HepG2 (cell line): Measurements from ENCODE around the gene DAPP1.

Experiments used
- ARNT ChIP-seq: fragments of 450-650 bp; IDR thresholded peaks from 2 replicates; pipeline ENCODE4 v1.6.1; 2017
- BCL6 ChIP-seq: IDR thresholded peaks from 2 replicates; pipeline ENCODE4 v1.6.1; 2016; ENCODE audit warnings: missing genetic modification reagents, missing compliant biosample characterization
- CENPT ChIP-seq: sonication (generic); formaldehyde crosslinking; IDR thresholded peaks from 2 replicates; pipeline ENCODE4 v1.8.0; 2022; ENCODE audit warnings: low read depth, mild to moderate bottlenecking, moderate library complexity, missing genetic modification reagents
- EZH2 ChIP-seq: conservative IDR thresholded peaks from 2 replicates; pipeline ENCODE4 v1.6.1; 2012; ENCODE audit warnings: mild to moderate bottlenecking, low read depth, low read length, moderate library complexity
- GTF2F1 ChIP-seq: fragments of 150-350 bp; IDR thresholded peaks from 2 replicates; pipeline ENCODE4 v1.6.1; 2014; ENCODE audit warnings: low read length
- SP2 ChIP-seq: sonication (generic); formaldehyde crosslinking; IDR thresholded peaks from 2 replicates; pipeline ENCODE4 v1.5.1; 2020; ENCODE audit warnings: mild to moderate bottlenecking, missing genetic modification reagents
- XRCC5 ChIP-seq: fragments of 200-400 bp; formaldehyde crosslinking; optimal IDR thresholded peaks from 2 replicates; pipeline ENCODE3; 2017; ENCODE audit warnings: mild to moderate bottlenecking, low read length
- ZNF263 ChIP-seq: sonication (generic); formaldehyde crosslinking; IDR thresholded peaks from 2 replicates; pipeline ENCODE4 v1.4.0; 2020; ENCODE audit warnings: missing genetic modification reagents
- ZNF274 ChIP-seq: sonication (generic); formaldehyde crosslinking; IDR thresholded peaks from 2 replicates; pipeline ENCODE4 v1.5.1; 2020; ENCODE audit warnings: mild to moderate bottlenecking, missing genetic modification reagents
- ZNF33B ChIP-seq: sonication (generic); formaldehyde crosslinking; IDR thresholded peaks from 2 replicates; pipeline ENCODE4 v1.5.1; 2020; ENCODE audit warnings: mild to moderate bottlenecking, missing genetic modification reagents
- ZNF549 ChIP-seq: sonication (generic); formaldehyde crosslinking; IDR thresholded peaks from 2 replicates; pipeline ENCODE4 v1.5.0; 2020; ENCODE audit warnings: missing genetic modification reagents
- ZNF644 ChIP-seq: IDR thresholded peaks from 2 replicates; pipeline ENCODE4 v1.6.1; 2016; ENCODE audit warnings: low read depth
- TF ChIP-seq, protein P1 (sequence below), 2 experiments: IDR thresholded peaks; 2 replicates each; pipeline ENCODE4 v1.6.1; 2011 to 2012; ENCODE audit warnings: low read length in 2 of 2, borderline replicate concordance in 1 of 2, low read depth in 1 of 2, mild to moderate bottlenecking in 1 of 2, moderate library complexity in 1 of 2

DNA sequence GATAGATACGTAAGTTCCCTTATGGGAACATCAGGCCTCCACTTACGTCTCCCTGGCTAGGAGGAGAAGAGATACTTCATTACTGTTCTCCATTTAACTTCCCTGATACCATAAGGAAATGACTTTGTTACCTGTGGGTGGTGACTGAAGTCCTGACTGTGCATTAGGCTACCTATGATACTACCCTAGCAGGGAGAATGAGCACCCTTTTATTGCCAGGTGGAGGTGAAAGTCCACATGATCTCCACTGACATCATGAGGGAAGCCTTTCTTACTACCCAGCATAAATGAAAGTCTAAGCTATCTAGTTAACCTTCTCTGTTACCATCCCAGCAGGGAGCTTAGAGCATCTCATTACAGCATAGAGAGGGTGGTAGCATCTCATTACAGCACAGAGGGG is 102.0 kb downstream of the DAPP1 start:
- TF ChIP-seq CENPT (CRISPR knock-in tag) (no peak), ZNF644 (CRISPR knock-in tag) (no peak), ZNF274 (CRISPR knock-in tag) (no peak), XRCC5 (no peak), ARNT (no peak), SP2 (no peak), ZNF33B (CRISPR knock-in tag) (no peak), GTF2F1 (no peak), EZH2 (no peak), ZNF263 (CRISPR knock-in tag) (no peak), BCL6 (no peak), ZNF549 (no peak)
- TF ChIP-seq, protein P1, sequence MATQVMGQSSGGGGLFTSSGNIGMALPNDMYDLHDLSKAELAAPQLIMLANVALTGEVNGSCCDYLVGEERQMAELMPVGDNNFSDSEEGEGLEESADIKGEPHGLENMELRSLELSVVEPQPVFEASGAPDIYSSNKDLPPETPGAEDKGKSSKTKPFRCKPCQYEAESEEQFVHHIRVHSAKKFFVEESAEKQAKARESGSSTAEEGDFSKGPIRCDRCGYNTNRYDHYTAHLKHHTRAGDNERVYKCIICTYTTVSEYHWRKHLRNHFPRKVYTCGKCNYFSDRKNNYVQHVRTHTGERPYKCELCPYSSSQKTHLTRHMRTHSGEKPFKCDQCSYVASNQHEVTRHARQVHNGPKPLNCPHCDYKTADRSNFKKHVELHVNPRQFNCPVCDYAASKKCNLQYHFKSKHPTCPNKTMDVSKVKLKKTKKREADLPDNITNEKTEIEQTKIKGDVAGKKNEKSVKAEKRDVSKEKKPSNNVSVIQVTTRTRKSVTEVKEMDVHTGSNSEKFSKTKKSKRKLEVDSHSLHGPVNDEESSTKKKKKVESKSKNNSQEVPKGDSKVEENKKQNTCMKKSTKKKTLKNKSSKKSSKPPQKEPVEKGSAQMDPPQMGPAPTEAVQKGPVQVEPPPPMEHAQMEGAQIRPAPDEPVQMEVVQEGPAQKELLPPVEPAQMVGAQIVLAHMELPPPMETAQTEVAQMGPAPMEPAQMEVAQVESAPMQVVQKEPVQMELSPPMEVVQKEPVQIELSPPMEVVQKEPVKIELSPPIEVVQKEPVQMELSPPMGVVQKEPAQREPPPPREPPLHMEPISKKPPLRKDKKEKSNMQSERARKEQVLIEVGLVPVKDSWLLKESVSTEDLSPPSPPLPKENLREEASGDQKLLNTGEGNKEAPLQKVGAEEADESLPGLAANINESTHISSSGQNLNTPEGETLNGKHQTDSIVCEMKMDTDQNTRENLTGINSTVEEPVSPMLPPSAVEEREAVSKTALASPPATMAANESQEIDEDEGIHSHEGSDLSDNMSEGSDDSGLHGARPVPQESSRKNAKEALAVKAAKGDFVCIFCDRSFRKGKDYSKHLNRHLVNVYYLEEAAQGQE (IDR thresholded peaks at IDR 0.05; ENCODE audit: borderline replicate concordance in 1 of 2, low read depth in 1 of 2, low read length in 2 of 2): no peak
